T-helper 22 cell (primary cell): ENCODE measurements around the gene HAAO.

Experiments
- DNase-seq: peaks from one replicate; pipeline ENCODE4 v3.0.0-alpha.2; 2020; ENCODE audit warnings: low read depth

HAAO gene

GRCh38 chr2:42793334-42794270 lies 1.2 kb upstream of the HAAO start:
- DNase-seq: no peak

DNA sequence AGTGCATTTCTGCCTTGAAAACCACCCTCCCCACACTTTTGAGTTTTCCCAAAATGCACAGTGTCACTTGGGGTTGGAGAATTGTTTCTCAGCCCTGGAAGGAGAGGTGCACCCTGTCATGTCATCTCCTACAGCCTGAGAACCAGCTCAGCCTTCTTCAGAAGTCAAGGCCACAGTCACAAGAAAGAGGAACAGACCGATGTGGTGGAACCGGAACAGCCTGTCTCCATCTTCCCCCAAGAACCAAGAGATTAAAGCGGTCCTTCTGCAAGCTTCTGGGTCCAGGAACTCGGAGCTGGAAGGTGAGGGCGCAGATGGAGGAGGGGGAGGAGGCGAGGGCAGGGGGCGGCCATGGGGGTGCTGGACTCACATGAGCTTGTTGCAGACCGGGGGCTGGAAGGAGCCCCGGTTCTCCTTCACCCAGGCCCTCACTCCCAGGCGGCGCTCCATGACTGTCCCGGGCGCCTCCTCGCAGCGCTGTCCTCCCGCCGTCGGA lies 248 bp downstream of the HAAO start:
- no peak for DNase-seq

- no peak for DNase-seq
Observed at GRCh38 chr2:42791606-42792005, 777 bp downstream of the HAAO start.

GRCh38 chr2:42789751-42790150 lies 2.6 kb downstream of the HAAO start:
- no peak for DNase-seq

GRCh38 chr2:42788882-42789281 lies 3.5 kb downstream of the HAAO start:
- DNase-seq: no peak

GRCh38 chr2:42788478-42788793 lies 3.9 kb downstream of the HAAO start:
- DNase-seq: no peak

GRCh38 chr2:42787788-42788477 lies 4.5 kb downstream of the HAAO start:
- no peak for DNase-seq

DNA sequence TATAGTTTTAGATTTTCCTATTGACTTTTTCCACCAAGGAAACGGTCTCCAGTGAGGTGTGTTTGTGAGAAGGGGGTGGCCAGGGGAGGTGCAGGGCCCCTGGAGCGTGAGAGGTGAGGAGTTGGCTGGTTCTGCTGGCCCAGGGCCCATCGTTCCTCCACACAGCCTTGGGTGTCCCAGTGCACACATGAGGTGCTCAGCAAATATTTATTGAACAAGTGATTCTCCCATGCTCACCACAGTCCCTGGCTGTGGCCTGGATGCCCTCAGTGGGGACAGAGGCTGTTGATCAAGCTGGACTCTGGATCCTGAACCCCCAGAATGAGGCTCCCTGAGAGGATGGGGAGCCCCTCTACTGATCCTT lies 5.0 kb downstream of the HAAO start:
- DNase-seq: no peak

DNA sequence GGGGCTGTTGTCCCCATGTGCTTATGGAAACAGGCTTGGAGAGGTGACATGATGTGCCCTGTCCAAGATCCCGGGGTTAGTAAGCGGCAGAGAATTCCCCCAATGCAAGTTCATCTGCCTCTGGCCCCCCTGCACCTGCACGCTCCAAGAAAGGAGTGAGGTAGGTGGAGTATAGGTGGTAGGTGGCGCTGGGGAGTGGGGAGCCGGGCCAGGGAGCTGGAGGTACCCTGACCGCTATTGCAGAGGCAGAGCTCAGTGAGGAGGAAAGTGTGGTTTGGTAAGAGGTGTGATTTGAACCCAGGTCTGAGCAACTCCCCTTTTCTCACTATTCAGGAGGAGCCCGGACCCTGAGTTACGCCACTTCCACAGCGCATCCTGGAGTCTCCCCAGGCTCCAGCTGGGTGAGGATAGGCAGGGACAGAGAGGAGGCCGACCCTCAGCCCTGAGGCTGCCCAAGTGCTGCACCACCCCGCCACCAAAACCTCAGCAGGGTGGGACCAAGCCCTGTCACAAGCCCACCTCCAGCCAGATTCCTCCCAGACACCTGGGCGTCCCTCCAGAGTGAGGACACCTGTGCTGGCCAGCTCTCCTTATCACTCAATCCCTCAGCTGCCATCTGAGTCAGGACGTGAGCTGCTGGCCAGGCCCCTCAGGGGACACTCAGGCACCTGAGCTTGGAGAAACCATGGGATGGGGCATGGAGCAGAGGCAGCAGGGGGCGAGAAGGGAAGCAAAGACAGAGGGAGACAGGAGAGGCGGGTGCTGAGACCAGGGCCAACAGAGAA lies 5.6 kb downstream of the HAAO start:
- DNase-seq: no peak

DNA sequence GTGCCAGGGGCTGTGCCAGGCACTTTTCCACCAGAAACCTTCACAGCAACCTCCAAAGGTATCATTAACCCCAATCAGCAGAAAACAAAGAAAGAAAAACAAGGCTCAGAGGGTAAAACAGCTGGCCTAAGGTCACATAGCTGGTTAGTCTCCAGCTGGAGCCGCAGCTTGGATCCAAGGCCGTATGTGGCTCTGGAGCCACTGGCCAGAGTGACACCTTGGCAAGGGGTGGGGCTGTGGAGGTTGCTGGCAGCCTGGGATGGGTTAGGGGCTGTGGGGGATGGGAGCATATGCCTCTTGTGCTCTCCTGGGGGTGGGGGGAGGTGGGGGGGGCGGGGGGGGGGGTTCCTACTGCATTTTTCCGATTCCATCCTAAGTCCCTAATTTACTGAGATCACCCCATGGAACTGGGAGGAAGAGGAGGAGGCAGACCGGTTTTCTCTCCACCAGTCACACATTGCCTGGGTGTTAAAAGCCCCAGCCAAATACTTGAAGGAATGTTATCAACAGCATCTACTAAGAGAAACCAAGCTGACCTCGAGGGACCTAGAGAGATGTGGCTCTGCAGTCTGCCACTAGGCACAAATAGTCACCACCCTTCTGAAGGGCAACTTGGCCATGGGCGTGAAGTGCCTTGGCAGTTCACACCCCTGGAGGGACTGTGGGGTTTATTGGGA lies 8.0 kb downstream of the HAAO start:
- no peak for DNase-seq

- no peak for DNase-seq
Observed at GRCh38 chr2:42783511-42783910, 8.9 kb downstream of the HAAO start.

- DNase-seq: no peak
Observed at GRCh38 chr2:42781181-42781580, 11.2 kb downstream of the HAAO start.

GRCh38 chr2:42777883-42778805 lies 14.2 kb downstream of the HAAO start:
- no peak for DNase-seq

DNA sequence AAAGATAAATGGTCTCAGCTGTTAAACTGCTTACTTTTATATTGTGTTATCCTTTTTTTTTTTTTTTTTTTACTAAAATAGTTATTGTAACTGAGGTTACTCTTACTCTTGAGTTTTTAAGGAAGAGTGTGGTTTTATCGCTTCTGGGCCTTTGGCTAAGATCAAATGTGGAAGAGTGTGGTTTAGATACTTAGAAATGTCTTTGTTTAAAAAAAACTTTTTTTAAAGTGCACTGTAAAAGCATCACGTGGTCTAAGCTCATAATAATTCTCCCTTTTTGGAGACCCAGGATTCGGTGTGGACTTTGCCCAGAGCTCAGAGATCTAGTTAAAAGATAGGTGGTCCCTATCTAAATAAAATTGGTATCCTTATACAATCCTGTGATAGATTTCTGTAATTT lies 16.6 kb downstream of the HAAO start:
- no peak for DNase-seq

DNA sequence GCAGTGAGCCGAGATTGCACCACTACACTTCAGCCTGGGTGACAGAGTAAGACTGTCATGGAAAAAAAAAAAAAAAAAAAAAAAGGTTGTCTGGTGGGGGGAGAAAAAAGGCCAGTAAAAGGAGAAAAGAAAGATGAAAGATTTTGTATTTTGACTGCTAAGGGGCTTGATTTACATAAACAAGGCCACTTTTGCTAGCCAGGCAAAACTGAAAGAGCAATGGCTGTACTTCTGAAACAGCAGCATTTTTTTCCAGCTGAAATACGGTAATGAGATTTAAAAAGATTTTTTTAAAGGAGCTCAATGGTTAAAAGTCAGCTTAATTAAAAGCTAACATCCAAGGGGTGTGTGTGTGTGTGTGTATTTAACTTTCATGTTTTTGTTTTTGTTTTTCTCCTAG lies 17.2 kb downstream of the HAAO start:
- DNase-seq: no peak

- DNase-seq: no peak
Observed at GRCh38 chr2:42771546-42772153, 20.7 kb downstream of the HAAO start.

DNA sequence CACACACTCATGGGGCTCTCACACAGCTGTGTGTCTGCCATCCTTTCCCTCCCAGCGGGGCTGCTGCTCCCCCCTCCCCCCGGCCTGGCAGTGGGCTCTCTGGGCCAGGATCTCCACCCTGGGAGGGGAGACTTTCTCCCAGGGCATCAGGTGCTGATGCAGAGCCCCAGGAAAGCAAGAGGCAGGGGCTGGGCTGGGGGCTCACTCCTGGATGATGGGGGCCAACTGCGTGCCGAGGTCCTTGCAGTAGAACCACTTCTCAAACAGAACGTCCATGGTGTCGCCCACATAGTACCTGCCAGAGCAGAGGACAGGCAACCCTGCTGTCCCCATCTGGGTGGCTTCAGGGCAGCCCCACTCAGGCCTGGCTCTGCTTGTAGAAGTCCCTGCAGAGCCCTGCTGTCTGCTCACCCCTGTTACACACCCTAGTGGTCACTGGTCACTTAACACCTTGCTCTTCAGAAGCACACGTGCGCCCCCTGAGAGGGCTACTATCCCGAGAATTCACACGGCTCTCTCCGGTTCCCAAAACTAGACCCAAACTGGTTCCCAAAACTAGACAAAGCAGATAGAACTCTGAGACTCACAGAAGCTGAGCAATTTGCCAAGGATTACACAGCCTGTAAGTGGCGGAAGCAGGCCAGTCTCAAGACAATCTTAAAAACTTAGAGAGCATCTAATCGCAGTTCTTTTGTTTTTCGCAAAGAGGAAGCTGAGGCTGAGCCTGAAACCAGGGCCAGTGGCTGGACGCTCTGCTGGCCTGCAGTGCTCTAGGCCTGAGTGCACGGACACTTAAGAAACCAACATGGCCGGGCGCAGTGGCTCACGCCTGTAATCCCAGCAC lies 21.9 kb downstream of the HAAO start:
- DNase-seq: no peak

DNA sequence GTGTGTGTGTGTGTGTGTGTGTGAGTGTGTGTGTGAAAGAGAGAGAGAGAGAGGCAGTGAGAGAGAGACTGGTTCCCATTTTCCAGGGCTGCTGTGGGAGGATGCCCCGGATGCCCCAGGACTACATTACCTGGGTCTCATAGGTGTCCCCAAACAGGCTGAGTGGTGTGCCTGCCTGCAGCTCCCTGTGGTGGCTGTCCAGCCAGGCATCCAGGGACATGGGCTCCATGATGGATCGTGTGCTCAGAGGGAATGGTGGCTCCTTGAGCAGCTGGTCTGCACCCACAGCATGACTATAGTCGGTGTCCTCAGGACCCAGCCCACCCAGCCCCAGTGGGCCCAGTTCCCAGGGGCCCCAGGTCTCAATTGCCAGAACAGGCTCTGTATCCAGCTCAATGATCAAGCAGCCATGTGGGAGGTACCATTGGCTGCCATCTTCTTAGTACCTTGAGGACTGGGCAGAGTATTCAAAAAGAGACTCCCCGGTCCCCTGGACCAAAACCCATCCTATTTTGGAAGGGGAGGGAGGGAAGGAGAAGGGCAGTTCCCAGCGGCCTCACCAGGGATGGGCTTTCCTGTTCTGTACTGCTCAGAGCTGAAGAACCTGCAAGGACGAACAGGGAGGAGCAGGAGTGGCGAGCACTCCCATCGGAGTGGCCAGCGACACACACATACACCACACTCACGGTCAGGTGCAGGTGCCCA lies 22.6 kb downstream of the HAAO start:
- DNase-seq: no peak

DNA sequence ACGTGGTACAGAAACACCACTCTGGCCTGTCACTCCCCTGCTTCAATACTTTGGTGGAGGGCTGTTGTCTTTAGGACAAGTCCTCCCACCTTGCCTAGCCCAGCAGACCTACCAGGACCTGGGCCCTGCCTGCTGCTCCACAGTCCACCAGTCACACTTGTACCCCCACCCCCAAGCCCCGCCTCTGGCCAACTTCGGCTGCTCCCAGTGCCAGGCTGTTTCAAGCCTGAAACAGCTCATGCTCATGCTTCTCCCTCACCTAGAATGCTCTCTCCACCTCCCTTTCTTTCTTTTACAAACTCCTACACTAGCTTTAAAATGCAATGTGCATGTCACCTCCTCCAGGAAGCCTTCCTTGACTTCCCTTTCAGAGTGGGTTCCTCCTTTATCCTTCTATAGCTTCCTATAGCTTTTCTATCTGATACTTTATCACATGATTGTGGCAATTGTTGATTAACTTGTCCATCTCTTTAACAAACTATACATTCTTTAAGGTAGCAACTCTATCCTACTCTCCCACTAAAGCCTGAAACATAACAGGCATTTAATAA lies 23.6 kb downstream of the HAAO start:
- no peak for DNase-seq
